PFSK-1 (cell line): Measurements from ENCODE around the gene CPA3.

Experiments used
- TAF1 ChIP-seq: IDR thresholded peaks from 2 replicates; pipeline ENCODE4 v1.6.1; 2012; ENCODE audit warnings: low read length, control low read depth, borderline replicate concordance; ENCODE audit not compliant: insufficient read depth
- TF ChIP-seq, protein P1 (sequence below), 2 experiments: IDR thresholded peaks; 2 replicates each; pipeline versions ENCODE4 v1.6.1 to v1.8.0; 2011 to 2012; ENCODE audit warnings: low read depth in 2 of 2, low read length in 2 of 2, control low read depth in 1 of 2, inconsistent platforms in 1 of 2, mild to moderate bottlenecking in 1 of 2, moderate library complexity in 1 of 2; ENCODE audit not compliant: insufficient read depth in 1 of 2

DNA sequence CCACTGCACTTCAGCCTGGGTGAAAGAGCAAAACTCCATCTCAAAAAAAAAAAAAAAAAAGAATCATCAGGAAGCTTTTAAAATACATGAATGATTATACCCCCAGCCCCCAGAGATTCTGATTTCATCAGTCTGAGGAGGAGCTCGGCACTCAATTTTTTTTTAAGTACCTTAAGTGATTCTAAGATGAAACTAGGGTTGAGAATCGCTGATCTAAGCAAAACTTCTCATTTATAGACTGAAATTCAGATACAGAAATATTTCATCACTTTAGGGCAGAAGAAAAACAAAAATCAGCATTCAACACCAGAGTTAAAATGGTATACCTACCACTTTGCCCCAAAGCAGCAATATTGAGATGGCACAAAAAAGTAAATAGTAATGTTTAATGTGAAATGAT lies 24.7 kb downstream of the CPA3 start:
- TF ChIP-seq, protein P1, sequence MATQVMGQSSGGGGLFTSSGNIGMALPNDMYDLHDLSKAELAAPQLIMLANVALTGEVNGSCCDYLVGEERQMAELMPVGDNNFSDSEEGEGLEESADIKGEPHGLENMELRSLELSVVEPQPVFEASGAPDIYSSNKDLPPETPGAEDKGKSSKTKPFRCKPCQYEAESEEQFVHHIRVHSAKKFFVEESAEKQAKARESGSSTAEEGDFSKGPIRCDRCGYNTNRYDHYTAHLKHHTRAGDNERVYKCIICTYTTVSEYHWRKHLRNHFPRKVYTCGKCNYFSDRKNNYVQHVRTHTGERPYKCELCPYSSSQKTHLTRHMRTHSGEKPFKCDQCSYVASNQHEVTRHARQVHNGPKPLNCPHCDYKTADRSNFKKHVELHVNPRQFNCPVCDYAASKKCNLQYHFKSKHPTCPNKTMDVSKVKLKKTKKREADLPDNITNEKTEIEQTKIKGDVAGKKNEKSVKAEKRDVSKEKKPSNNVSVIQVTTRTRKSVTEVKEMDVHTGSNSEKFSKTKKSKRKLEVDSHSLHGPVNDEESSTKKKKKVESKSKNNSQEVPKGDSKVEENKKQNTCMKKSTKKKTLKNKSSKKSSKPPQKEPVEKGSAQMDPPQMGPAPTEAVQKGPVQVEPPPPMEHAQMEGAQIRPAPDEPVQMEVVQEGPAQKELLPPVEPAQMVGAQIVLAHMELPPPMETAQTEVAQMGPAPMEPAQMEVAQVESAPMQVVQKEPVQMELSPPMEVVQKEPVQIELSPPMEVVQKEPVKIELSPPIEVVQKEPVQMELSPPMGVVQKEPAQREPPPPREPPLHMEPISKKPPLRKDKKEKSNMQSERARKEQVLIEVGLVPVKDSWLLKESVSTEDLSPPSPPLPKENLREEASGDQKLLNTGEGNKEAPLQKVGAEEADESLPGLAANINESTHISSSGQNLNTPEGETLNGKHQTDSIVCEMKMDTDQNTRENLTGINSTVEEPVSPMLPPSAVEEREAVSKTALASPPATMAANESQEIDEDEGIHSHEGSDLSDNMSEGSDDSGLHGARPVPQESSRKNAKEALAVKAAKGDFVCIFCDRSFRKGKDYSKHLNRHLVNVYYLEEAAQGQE (IDR thresholded peaks at IDR 0.05; ENCODE audit: insufficient read depth in 1 of 2, low read depth in 2 of 2, low read length in 2 of 2), result no peak
- TF ChIP-seq TAF1, result no peak
